ENCODE measurements around the gene RETN.

RETN gene

DNA sequence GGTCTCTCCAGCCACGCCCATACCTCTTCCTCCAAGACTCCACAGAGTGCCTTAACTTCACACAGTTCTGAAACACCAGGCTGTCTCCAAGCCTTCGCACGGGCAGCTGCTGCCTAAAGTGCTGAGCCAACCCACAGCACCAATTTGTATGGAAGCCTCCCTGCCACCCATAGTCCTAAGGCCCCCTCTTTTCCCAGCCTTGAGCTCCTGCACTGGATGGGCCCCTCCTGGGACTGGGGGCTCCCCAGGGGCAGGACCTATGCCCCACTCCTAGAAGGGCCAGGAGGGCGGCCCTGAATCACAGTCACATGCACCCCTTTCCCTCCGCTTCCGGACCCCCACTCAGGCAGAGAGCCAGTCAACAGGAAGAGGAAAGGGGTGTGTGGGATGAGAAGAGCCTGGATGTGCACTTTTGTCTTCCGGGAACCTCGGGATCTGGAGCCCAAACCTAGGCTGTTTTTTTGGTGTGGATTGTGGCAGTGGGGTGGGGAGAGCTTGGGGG lies 38.2 kb downstream of the RETN start:
- no peaks in the 10 kb centered on the region for H3K9me3 ChIP-seq (ENCODE audit: insufficient read depth, low read depth, low read length)
- H3K4me3 ChIP-seq (ENCODE audit: low read length, poor library complexity, severe bottlenecking), result no peak overlapping the region
- H2AFZ ChIP-seq (ENCODE audit: low read length), result no peak overlapping the region
- no peaks in the 10 kb centered on the region for H3F3A ChIP-seq (ENCODE audit: low read depth)
- no peaks in the 10 kb centered on the region for H4K20me1 ChIP-seq (ENCODE audit: insufficient read depth, low read length, poor library complexity, severe bottlenecking)
- no peaks in the 10 kb centered on the region for H3K9me2 ChIP-seq (replicated peaks; ENCODE audit: low read depth, low read length)
- no peak overlapping the region for H3K9ac ChIP-seq (ENCODE audit: low read depth, low read length, poor library complexity, severe bottlenecking)
- H3K4me1 ChIP-seq (ENCODE audit: insufficient read depth, low read length, poor library complexity, severe bottlenecking), result no peaks in the 10 kb centered on the region
- H3K36me3 ChIP-seq (ENCODE audit: insufficient read depth, low read length), result no peaks in the 10 kb centered on the region
- H3K79me2 ChIP-seq (ENCODE audit: insufficient read depth, low read length), result no peaks in the 10 kb centered on the region
- no peaks in the 10 kb centered on the region for H3K27me3 ChIP-seq (ENCODE audit: insufficient read depth, low read length, poor library complexity, severe bottlenecking)
- no peak overlapping the region for H3K4me2 ChIP-seq (ENCODE audit: low read depth, low read length, poor library complexity, severe bottlenecking)
- TF ChIP-seq EZH2phosphoT487 (IDR thresholded peaks at IDR 0.05; ENCODE audit: borderline replicate concordance), result no peak
- no peak for TF ChIP-seq CTCF (conservative IDR thresholded peaks at IDR 0.05; ENCODE audit: low read length)

DNA sequence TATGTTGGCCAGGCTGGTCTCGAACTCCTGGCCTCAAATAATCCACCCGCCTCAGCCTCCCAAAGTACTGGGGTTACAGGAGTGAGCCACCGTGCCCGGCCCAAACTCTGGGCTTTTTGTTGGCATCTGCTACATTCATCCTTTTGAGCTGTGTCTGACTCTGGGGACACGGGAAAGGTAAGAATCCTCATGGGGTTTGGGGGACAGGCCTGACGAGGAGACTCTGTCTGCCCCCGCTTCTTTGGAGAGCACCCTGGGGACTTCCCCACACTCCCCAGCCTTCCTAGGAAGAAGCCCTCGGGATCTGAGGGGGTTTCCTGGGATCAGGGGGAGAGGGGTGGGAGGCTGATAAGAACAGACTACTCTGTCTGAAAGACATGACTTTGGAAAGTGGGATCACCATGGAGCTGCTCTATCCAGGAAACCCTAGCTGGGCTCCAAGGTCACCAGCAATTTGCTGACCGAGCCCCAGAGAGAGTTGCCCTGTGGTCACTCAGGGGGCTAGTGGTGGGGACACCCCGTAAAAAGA lies 41.1 kb downstream of the RETN start:
- TF ChIP-seq EZH2phosphoT487 (IDR thresholded peaks at IDR 0.05; ENCODE audit: borderline replicate concordance), result no peak
- TF ChIP-seq CTCF (conservative IDR thresholded peaks at IDR 0.05; ENCODE audit: low read length), result no peak
- H3K9me3 ChIP-seq (ENCODE audit: insufficient read depth, low read depth, low read length), result no peaks in the 10 kb centered on the region
- H3F3A ChIP-seq (ENCODE audit: low read depth), result no peaks in the 10 kb centered on the region
- H3K9ac ChIP-seq (ENCODE audit: low read depth, low read length, poor library complexity, severe bottlenecking), result no peak overlapping the region
- H3K4me1 ChIP-seq (ENCODE audit: insufficient read depth, low read length, poor library complexity, severe bottlenecking), result no peaks in the 10 kb centered on the region
- H4K20me1 ChIP-seq (ENCODE audit: insufficient read depth, low read length, poor library complexity, severe bottlenecking), result no peaks in the 10 kb centered on the region
- H3K36me3 ChIP-seq (ENCODE audit: insufficient read depth, low read length), result no peaks in the 10 kb centered on the region
- no peaks in the 10 kb centered on the region for H3K27me3 ChIP-seq (ENCODE audit: insufficient read depth, low read length, poor library complexity, severe bottlenecking)
- H3K79me2 ChIP-seq (ENCODE audit: insufficient read depth, low read length), result no peaks in the 10 kb centered on the region
- H3K9me2 ChIP-seq (replicated peaks; ENCODE audit: low read depth, low read length), result no peaks in the 10 kb centered on the region
- no peak overlapping the region for H3K4me2 ChIP-seq (ENCODE audit: low read depth, low read length, poor library complexity, severe bottlenecking)
- no peak overlapping the region for H2AFZ ChIP-seq (ENCODE audit: low read length)
- H3K4me3 ChIP-seq (ENCODE audit: low read length, poor library complexity, severe bottlenecking), result no peak overlapping the region

DNA sequence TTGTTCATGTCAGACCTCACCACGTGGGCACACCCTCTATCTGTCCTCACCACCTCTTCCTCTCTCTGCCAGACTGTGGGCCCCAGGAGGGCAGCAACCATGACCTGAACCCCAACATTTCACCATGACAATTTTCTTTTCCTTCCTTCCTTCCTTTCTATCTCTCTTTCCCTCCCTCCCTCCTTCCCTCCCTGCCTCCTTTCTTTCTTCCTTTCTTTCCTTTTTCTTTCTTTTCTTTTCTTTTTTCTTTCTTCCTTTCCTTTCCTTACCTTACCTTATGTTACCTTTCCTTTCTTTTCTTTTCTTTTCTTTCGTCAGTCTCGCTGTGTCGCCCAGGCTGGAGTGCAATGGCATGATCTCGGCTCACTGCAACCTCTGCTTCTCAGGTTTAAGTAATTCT lies 41.8 kb downstream of the RETN start:
- Histone ChIP-seq H3K36me3 (ENCODE audit: insufficient read depth, low read length) (no peaks in the 10 kb centered on the region), H4K20me1 (ENCODE audit: insufficient read depth, low read length, poor library complexity, severe bottlenecking) (no peaks in the 10 kb centered on the region), H3K4me2 (ENCODE audit: low read depth, low read length, poor library complexity, severe bottlenecking) (no peak overlapping the region), H2AFZ (ENCODE audit: low read length) (no peak overlapping the region), H3K9ac (ENCODE audit: low read depth, low read length, poor library complexity, severe bottlenecking) (no peak overlapping the region), H3K4me3 (ENCODE audit: low read length, poor library complexity, severe bottlenecking) (no peak overlapping the region), H3K4me1 (ENCODE audit: insufficient read depth, low read length, poor library complexity, severe bottlenecking) (no peaks in the 10 kb centered on the region), H3K9me3 (ENCODE audit: insufficient read depth, low read depth, low read length) (no peaks in the 10 kb centered on the region), H3K9me2 (replicated peaks; ENCODE audit: low read depth, low read length) (no peaks in the 10 kb centered on the region), H3F3A (ENCODE audit: low read depth) (no peaks in the 10 kb centered on the region), H3K79me2 (ENCODE audit: insufficient read depth, low read length) (no peaks in the 10 kb centered on the region), H3K27me3 (ENCODE audit: insufficient read depth, low read length, poor library complexity, severe bottlenecking) (no peaks in the 10 kb centered on the region)
- TF ChIP-seq EZH2phosphoT487 (IDR thresholded peaks at IDR 0.05; ENCODE audit: borderline replicate concordance), result no peak
- no peak for TF ChIP-seq CTCF (conservative IDR thresholded peaks at IDR 0.05; ENCODE audit: low read length)

Measured in Loucy (cell line).